Umbilical cord (tissue), 2 donors: ENCODE measurements around the gene KANSL2. TPM values are rescaled to one million over a fixed set of nuclear protein-coding genes. Genes with fewer than 3 reads are reported as not detected.
"Not testable (repeated sequence)": the region's sequence is repeated elsewhere in the genome, so short reads cannot be mapped to it uniquely, and the experiment has no call there.

Source experiments
- DNase-seq: peaks from one replicate; pipeline ENCODE4 v3.0.0-alpha.2; 2015; ENCODE audit warnings: low spot score
- total RNA-seq: library from RNA; depleted of rRNA; stranded (reverse); fragments of >200 nt; gene quantifications from one replicate; pipeline ENCODE4 v1.2.3, GENCODE V29; 2014; ENCODE audit warnings: low replicate concordance; ENCODE audit not compliant: insufficient read depth

KANSL2 gene
- total RNA-seq = 64.3 TPM

GRCh38 chr12:48681710-48682532, at the start of gene KANSL2:
Gene KANSL2 (minus strand): TSS chr12:48682238. CDS start chr12:48681632, 606 bp downstream.
- peak; percentile 100 for DNase-seq

DNA sequence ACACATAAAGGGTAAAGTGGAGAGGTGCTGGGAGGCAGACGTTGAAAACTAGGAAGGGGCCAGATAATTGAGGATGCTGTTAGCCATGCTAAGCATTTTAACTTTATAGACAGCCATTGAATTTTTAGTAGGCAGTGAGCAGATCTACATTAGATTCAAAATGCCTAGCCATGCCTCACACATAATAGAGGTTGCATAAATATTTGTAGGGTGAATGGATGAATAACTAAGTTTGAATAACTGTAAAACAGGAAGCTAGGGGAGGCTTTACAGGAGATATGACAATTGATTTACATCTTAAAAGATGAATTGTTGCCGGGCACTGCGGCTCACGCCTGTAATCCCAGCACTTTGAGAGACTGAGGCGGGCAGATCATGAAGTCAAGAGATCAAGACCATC, 46.8 kb upstream of the KANSL2 start:
- no peak for DNase-seq

DNA sequence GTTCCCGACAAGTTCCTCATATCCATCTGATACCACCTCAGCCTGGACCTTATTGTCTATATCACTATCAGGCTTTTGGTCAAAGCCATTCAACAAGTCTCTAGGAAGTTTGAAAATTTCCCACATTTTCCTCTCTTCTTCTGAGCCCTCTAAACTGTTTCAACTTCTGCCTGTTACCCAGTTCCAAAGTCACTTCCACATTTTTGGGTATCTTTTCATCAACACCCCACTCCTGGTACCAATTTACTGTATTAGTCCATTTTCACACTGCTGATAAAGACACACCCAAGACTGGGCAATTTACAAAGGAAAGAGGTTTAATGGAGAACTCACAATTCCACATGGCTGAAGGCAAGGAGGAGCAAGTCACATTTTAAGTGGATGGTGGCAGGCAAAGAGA, 38.7 kb upstream of the KANSL2 start:
- DNase-seq = not testable (repeated sequence)

DNA sequence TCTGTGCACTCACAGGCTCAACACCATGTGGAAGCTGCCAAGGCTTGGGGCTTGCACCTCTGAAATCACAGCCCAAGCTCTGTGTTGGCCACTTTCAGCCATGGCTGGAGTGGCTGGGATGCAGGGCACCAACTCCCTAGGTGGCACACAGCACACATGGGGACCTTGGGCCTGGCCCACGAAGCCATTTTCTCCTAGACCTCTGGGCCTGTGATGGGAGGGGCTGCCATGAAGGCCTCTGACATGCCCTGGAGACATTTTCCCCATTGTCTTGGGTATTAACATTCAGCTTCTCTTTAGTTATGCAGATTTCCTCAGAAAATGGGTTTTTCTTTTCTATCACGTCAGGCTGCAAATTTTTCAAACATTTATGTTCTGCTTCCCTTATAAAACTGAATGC, 38.1 kb upstream of the KANSL2 start:
- DNase-seq = not testable (repeated sequence)

- not testable (repeated sequence) for DNase-seq
Measured at GRCh38 chr12:48719002-48719401, 37.0 kb upstream of the KANSL2 start.

GRCh38 chr12:48717252-48717695, 35.2 kb upstream of the KANSL2 start:
- peak; percentile 9 for DNase-seq

DNA sequence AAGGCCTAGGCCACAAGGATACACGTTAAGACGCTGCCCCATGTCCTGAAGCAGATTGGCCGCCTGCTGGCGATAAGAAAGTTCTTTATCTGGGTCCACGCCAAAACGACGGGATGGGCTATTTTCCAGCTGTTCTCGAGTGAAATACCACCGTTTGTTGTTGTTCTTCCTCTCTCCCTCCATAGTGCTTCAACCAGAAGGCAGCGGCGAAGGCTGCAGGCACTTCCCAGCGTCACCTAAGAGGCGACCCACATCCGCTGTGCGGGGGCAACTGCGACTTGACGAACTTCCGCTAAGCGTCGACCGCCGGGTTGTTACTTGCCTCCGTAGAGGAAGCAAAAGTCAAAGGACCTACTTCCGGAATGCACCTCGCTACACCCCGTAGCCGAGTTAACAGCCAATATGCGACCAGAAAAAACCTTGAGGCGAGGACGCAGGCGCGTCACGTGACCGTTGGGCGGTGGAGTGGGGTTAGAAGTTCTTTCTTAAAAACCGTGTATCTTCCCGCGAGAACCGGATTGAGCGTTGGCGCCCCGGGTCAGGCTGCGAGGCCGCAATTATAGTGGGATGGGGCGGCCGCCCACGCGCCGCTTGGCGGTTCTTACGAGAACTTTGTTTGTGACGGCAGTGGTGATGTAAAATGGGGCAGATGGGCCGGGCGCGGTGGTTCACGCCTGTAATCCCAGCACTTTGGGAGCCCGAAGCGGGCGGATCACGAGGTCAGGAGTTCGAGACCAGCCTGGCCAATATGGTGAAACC, 34.6 kb upstream of the KANSL2 start, which contains the start of gene CCNT1:
CCNT1 (minus strand) TSS at position 215 of the 759 bp plus-strand sequence; CDS start at position 183, 32 bp downstream.
- peak; percentile 100 for DNase-seq

- DNase-seq = no peak
Measured at GRCh38 chr12:48716168-48716492, 34.1 kb upstream of the KANSL2 start.

DNA sequence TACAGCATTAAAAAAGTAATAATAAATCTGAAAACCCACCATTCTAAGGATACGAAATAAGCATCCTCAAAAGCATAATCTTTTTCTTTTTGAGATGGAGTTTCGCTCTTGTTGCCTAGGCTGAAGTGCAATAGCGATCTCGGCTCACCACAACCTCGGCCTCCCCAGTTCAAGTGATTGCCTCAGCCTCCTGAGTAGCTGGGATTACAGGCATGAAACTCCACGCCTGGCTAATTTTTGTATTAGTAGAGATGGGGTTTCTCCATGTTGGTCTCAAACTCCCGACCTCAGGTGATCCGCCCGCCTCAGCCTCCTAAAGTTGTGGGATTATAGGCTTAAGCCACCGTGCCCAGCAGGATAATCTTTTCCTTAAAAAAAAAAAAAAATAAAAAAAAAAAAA, 30.2 kb upstream of the KANSL2 start:
- DNase-seq = no peak

DNA sequence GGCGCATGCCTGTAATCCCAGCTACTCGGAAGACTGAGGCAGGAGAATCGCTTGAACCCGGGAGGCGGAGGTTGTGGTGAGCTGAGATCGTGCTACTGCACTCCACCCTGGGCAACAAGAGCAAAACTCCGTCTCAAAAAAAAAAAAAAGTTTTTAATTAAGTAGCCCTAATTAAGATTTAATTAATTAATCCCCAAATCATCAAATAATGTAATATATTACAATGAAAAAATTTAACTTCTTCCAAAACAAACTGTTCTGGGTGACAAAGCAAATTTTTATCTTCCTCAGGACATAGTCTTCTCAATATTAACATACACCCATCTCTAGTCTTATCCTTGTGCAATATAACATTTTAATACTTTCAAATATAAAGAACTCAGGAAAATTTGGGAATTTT, 16.8 kb upstream of the KANSL2 start:
- DNase-seq = not testable (repeated sequence)

DNA sequence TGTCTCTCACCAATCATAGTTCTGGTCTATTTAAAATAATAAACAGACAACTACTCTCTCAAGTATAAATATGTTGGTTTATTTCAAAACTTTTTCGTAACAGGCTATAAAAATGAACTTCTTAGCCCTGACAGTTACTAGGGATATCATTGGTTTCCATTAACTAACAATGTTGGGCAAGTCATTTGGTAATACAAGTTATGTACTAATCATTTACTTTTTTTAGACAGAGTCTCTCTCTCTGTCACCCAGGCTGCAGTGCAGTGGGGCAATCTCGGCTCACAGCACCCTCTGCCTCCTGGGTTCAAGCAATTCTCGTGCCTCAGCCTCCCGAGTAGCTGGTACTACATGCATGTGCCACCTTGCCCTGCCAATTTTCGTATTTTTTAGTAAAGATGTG, 14.6 kb upstream of the KANSL2 start:
- DNase-seq = no peak

DNA sequence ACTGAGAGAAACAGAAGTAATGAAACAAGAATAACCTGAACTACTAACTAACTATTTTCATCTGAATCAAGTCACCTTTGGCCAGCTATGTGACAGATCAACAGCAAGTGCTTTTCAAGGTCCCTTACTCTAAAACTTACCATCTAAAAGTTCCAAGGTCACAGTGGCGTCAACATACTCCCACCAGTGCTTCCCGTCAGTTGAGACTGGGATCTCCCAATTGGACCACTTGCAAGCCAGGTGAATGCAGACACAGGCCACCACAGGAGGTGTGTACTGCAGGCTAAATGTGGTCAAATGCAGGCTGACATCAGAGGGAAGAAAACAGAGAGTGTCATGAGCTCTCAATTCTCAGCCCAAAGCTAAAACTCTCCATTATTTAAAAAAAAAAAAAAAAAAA, 13.8 kb upstream of the KANSL2 start:
- no peak for DNase-seq

DNA sequence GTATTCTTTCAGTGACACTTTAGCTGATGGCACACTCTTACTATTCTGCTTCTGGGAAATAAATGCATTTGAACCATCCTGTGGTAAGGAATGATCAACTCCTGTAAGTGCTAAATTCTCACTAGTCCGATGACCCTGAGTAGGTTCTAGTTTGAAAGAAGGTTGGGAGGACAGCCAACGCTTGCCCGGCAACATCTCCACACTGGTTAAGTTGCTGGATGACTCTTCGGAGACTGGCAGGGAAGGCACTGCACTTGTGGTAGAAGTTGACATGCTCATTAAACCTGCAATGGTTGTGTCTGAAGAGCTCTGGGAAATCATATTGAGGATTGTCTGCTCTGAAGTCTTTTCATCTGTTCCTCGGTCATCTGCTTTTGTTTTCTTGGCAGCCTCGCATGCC, 12.0 kb upstream of the KANSL2 start:
- no peak for DNase-seq

DNA sequence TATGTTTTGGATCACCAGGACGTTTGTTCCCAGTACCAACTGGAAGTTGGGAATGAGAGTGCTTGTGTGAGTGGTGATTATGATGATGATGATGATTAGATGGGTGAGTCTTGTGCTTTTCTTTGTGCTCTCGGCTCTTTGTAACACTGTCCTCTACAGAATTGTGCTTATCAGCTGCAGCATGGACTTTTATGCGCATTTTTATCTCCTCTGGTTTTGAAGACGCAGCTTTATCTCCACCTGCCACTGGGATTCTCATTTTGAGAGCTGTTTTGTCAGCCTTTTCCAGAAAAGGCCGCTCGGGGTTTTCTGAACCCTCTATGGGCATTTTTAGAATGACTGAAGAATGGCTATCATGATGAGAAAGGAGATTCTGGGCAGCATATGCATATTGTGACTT, 11.5 kb upstream of the KANSL2 start:
- DNase-seq = no peak

GRCh38 chr12:48691826-48692487, 9.9 kb upstream of the KANSL2 start:
- DNase-seq = peak; percentile 65

DNA sequence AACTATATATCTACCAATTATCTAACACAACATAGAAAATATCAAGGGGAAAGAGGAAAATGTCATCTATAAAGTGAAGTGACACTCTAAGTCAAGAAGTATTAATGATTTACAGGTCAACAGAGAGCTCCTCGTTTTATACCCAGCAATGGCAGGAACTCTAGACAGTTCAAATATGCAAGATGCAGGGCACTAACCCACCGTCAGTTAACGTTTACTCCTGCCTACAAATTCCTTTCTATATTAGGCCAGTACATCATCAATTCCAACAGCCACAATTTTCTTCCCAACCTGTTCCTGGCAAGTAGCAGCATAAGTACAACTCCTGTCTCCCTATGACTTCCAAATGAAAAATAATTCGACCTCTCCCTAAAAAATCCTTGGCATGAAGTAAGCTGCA, 9.0 kb upstream of the KANSL2 start:
- no peak for DNase-seq

DNA sequence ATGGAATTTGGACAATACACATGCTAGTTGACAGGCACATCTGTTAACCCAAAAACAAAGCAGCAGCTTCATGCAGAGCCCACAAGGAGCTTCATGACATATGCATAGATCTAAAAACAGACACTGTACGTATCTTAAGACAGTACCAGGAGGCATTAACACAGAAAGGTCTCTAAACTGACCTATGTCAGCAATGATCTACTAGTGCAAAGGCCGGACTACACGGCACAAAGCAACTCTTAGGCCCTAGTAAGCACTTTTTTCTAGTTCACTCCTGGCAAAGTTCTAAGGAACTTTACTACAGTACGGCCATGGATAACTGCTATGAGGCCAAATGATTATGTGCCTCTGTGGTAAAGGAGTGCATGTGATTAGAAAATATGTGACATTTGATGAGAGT, 8.4 kb upstream of the KANSL2 start:
- no peak for DNase-seq

- no peak for DNase-seq
Measured at GRCh38 chr12:48688836-48689235, 6.8 kb upstream of the KANSL2 start.

DNA sequence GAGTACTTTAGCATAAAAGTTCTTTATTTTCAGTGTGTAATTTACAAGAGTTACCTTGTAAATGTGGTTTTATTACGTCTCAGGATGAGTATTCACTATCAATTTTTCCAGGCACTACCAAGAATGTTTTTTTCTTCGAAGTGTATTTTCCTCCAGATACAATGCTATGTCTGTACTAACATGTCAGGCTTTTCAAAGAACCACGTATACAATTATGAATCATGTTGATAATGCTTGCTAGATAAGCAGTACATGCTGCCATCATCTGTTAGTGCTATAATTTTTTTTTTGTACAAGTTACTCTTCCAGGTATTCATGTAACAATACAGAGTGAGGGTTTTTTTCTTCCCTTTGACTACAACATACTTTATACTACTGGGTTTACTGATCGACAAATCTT, 5.6 kb upstream of the KANSL2 start:
- DNase-seq = no peak

GRCh38 chr12:48686615-48687334, 4.7 kb upstream of the KANSL2 start:
- no peak for DNase-seq

DNA sequence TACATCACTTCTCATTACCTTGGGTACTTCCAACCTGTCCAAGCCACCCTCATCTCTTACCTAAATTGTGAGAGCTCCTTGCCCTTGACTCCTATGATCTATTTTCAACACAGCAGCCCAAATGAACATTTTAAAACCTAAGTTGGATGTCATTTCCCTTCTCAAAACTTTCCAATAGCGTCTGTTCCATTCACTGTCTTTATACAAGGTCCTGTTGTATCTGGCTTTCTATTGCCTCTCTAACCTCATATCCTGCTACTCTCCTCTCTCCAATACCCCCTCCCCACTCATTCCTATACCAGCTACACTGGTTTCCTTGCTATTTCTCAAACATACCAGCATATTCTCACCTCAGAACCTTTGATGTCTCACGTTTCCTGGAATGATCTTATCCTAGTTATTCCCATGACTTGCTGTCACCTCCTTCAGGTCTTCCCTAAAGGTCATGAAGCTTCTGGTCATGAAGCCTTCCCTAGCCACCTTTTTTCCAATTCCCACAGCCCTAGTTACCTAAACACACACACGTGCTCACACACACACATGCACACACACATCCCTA, 4.1 kb upstream of the KANSL2 start:
- no peak for DNase-seq
